Occipital lobe (tissue), 2 donors: ENCODE measurements around the gene MAD1L1. TPM values are rescaled to one million over a fixed set of nuclear protein-coding genes. Genes with fewer than 3 reads are reported as not detected.

Experiments used
- DNase-seq: peaks from one replicate; lab custom pipeline; 2025; lab: John Stamatoyannopoulos, UW
- total RNA-seq: library from RNA; depleted of rRNA; stranded (reverse); fragments of >200 nt; gene quantifications from one replicate; pipeline ENCODE4 v1.2.3, GENCODE V29; 2014

Gene MAD1L1
- total RNA-seq, 1 donor from 2014 or later = 24.2 TPM

- no peak for DNase-seq
These were observed 215.8 kb downstream of the MAD1L1 start for GRCh38 chr7:2016761-2017480.

- DNase-seq = no peak
These were observed 216.6 kb downstream of the MAD1L1 start for GRCh38 chr7:2016021-2016631.

GRCh38 chr7:2015251-2015871 lies 217.4 kb downstream of the MAD1L1 start:
- no peak for DNase-seq

GRCh38 chr7:2014391-2015241 lies 218.1 kb downstream of the MAD1L1 start:
- DNase-seq = no peak

- DNase-seq = no peak
These were observed 219.1 kb downstream of the MAD1L1 start for GRCh38 chr7:2013381-2014311.

GRCh38 chr7:2012981-2013380 lies 219.8 kb downstream of the MAD1L1 start:
- DNase-seq = no peak

- no peak for DNase-seq
These were observed 220.5 kb downstream of the MAD1L1 start for GRCh38 chr7:2012044-2012900.

- no peak for DNase-seq
These were observed 221.3 kb downstream of the MAD1L1 start for GRCh38 chr7:2011266-2012043.

GRCh38 chr7:2010551-2011265 lies 222.0 kb downstream of the MAD1L1 start:
- no peak for DNase-seq

- DNase-seq = no peak
These were observed 222.6 kb downstream of the MAD1L1 start for GRCh38 chr7:2010101-2010500.

- peak; percentile 47 for DNase-seq
These were observed 223.2 kb downstream of the MAD1L1 start for GRCh38 chr7:2009541-2010001.

GRCh38 chr7:2008936-2009540 lies 223.7 kb downstream of the MAD1L1 start:
- DNase-seq = no peak

- no peak for DNase-seq
These were observed 224.4 kb downstream of the MAD1L1 start for GRCh38 chr7:2008101-2008935.

- DNase-seq = no peak
These were observed 225.2 kb downstream of the MAD1L1 start for GRCh38 chr7:2007551-2007950.

- no peak for DNase-seq
These were observed 225.8 kb downstream of the MAD1L1 start for GRCh38 chr7:2006921-2007381.

- DNase-seq = no peak
These were observed 226.4 kb downstream of the MAD1L1 start for GRCh38 chr7:2006231-2006771.
